AG08396 (cell line): ENCODE measurements around the gene FAM186B.
"Not testable (repeated sequence)": the region's sequence is repeated elsewhere in the genome, so short reads cannot be mapped to it uniquely, and the experiment has no call there.

Source experiments
- DNase-seq: peaks from one replicate; pipeline ENCODE4 v3.0.0; 2012; ENCODE audit warnings: low spot score, mixed read lengths

The FAM186B gene

GRCh38 chr12:49635656-49636055 lies 30.2 kb upstream of the FAM186B start:
- no peak for DNase-seq

GRCh38 chr12:49635036-49635435 lies 29.6 kb upstream of the FAM186B start:
- DNase-seq: no peak

- DNase-seq: no peak
Observed at GRCh38 chr12:49633703-49634345, 28.4 kb upstream of the FAM186B start.

- DNase-seq: no peak
Observed at GRCh38 chr12:49632986-49633702, 27.7 kb upstream of the FAM186B start.

- DNase-seq: no peak
Observed at GRCh38 chr12:49632401-49632800, 27.0 kb upstream of the FAM186B start.

GRCh38 chr12:49631336-49631907 lies 26.0 kb upstream of the FAM186B start:
- no peak for DNase-seq

- peak; percentile 60 for DNase-seq
Observed at GRCh38 chr12:49627752-49628360, 22.4 kb upstream of the FAM186B start.

GRCh38 chr12:49626836-49627235 lies 21.4 kb upstream of the FAM186B start:
- no peak for DNase-seq

GRCh38 chr12:49626169-49626835 lies 20.9 kb upstream of the FAM186B start:
- no peak for DNase-seq

GRCh38 chr12:49624921-49625577 lies 19.6 kb upstream of the FAM186B start:
- DNase-seq: no peak

GRCh38 chr12:49623142-49623904 lies 17.9 kb upstream of the FAM186B start, which contains the start of gene PRPF40B:
PRPF40B (plus strand) TSS chr12:49623561; CDS start chr12:49623591, 30 bp downstream.
- peak; percentile 97 for DNase-seq

- peak; percentile 65 for DNase-seq
Observed at GRCh38 chr12:49622501-49623141, 17.2 kb upstream of the FAM186B start.

GRCh38 chr12:49621651-49622500 lies 16.4 kb upstream of the FAM186B start:
- no peak for DNase-seq

GRCh38 chr12:49619286-49619685 lies 13.8 kb upstream of the FAM186B start:
- no peak for DNase-seq

GRCh38 chr12:49618576-49618975 lies 13.1 kb upstream of the FAM186B start:
- DNase-seq: no peak

GRCh38 chr12:49616533-49617219 lies 11.2 kb upstream of the FAM186B start:
- DNase-seq: no peak

GRCh38 chr12:49615725-49616124 lies 10.3 kb upstream of the FAM186B start:
- no peak for DNase-seq

GRCh38 chr12:49612210-49612609 lies 6.8 kb upstream of the FAM186B start:
- DNase-seq: no peak

GRCh38 chr12:49610785-49611184 lies 5.3 kb upstream of the FAM186B start:
- not testable (repeated sequence) for DNase-seq
